Measurements from ENCODE around the gene TTLL11. TPM values are rescaled to one million over a fixed set of nuclear protein-coding genes. Genes with fewer than 3 reads are reported as not detected.

TTLL11 gene
- total and polyA plus RNA-seq, 9 donors, result 14.2 to 29.3 (median 20.1) TPM

DNA sequence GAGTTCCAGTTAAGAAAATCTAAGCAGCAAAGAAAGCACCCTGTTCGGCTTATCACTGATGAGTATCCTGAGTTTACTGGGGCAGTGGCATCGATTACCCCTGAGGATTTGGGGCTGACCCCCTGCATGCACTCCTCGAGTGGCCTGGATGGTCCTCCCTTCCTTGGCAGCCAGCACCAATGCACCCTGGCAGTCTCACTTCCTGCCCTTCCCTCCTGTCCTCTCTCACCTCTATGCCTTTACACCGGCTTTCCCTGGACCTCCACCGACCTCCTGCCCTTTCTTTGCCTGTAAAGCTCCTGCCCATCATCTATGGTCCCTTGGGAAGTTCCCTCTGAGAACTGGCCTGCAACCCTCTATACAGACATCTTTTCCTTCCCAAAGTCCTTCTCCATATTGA is 97.1 kb downstream of the TTLL11 start:
- H3K4me3 ChIP-seq (ENCODE audit: low read length), result no peak overlapping the region
- peaks cover 18% of the 10 kb centered on the region for H3K4me1 ChIP-seq (ENCODE audit: control insufficient read depth, insufficient read depth, low read length)
- H3K9me3 ChIP-seq (replicated peaks; ENCODE audit: control insufficient read depth, low read depth, low read length), result no peaks in the 10 kb centered on the region
- H3K27me3 ChIP-seq (ENCODE audit: control insufficient read depth, insufficient read depth, low read length), result no peaks in the 10 kb centered on the region
- H3K27ac ChIP-seq (ENCODE audit: low read length), result no peak overlapping the region
- no peaks in the 10 kb centered on the region for H3K36me3 ChIP-seq (ENCODE audit: control insufficient read depth, insufficient read depth, low read length)
- no peak for DNase-seq
- WGBS (ENCODE audit: insufficient coverage), result 75% methylated on average over 5 of the region's 5 CpGs

DNA sequence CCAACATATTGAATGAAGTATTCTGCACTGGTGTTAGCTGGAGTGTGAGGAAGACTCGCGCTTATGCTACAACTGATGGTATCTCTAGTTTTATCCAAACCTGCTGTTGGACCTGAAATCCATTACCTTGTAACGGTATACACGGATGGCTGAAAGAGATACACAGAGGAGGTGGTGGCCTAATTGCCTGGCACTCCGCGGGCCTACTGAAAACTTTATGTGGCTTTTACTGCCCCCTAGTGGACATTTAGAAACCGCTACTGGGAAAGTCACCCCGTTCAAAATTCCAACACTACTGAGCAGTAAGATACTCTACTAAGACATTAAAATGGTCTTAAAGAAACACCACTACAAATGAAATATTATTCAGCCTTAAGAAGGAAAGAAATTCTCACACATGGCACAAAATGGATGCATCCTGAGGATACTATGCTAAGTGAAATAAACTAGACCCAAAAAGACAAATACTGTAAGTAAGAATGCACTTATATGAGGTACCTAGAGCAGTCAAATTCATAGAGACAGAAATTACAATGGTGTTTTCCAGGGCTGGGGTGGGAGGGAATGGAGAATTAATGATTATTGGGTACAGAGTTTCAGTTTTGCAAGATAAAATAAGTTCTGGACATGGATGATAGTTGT is 100.4 kb downstream of the TTLL11 start:
- H3K27me3 ChIP-seq (ENCODE audit: control insufficient read depth, insufficient read depth, low read length), result no peaks in the 10 kb centered on the region
- no peak overlapping the region for H3K27ac ChIP-seq (ENCODE audit: low read length)
- no peak overlapping the region for H3K4me3 ChIP-seq (ENCODE audit: low read length)
- H3K36me3 ChIP-seq (ENCODE audit: control insufficient read depth, insufficient read depth, low read length), result peaks cover 11% of the 10 kb centered on the region
- WGBS (ENCODE audit: insufficient coverage), result no CpG with 5 or more reads among the region's 8 CpGs
- DNase-seq, result peak; percentile 87
- peaks cover 16% of the 10 kb centered on the region for H3K4me1 ChIP-seq (ENCODE audit: control insufficient read depth, insufficient read depth, low read length)
- H3K9me3 ChIP-seq (replicated peaks; ENCODE audit: control insufficient read depth, low read depth, low read length), result no peaks in the 10 kb centered on the region

DNA sequence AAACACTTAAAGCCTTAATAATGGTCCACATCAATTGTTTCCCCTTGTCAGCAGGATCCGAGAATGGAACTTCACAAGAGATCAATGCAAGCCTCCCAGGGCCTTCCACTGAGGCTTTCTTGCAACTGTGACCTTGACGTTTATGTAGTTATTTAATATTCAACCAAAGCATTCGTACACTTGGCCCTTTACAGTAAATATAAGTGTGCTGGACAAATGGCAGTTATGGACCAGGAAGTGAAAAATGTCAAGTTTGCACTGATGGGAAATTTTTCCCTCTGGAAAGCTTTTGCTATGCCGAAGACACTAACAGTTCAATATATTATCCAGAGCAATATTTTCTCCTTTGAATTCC is 101.8 kb downstream of the TTLL11 start:
- no peak for DNase-seq
- no peak overlapping the region for H3K27ac ChIP-seq (ENCODE audit: low read length)
- peaks cover 15% of the 10 kb centered on the region for H3K36me3 ChIP-seq (ENCODE audit: control insufficient read depth, insufficient read depth, low read length)
- no peaks in the 10 kb centered on the region for H3K9me3 ChIP-seq (replicated peaks; ENCODE audit: control insufficient read depth, low read depth, low read length)
- no peaks in the 10 kb centered on the region for H3K27me3 ChIP-seq (ENCODE audit: control insufficient read depth, insufficient read depth, low read length)
- no CpG with 5 or more reads among the region's 4 CpGs for WGBS (ENCODE audit: insufficient coverage)
- no peak overlapping the region for H3K4me3 ChIP-seq (ENCODE audit: low read length)
- H3K4me1 ChIP-seq (ENCODE audit: control insufficient read depth, insufficient read depth, low read length), result peaks cover 9% of the 10 kb centered on the region

DNA sequence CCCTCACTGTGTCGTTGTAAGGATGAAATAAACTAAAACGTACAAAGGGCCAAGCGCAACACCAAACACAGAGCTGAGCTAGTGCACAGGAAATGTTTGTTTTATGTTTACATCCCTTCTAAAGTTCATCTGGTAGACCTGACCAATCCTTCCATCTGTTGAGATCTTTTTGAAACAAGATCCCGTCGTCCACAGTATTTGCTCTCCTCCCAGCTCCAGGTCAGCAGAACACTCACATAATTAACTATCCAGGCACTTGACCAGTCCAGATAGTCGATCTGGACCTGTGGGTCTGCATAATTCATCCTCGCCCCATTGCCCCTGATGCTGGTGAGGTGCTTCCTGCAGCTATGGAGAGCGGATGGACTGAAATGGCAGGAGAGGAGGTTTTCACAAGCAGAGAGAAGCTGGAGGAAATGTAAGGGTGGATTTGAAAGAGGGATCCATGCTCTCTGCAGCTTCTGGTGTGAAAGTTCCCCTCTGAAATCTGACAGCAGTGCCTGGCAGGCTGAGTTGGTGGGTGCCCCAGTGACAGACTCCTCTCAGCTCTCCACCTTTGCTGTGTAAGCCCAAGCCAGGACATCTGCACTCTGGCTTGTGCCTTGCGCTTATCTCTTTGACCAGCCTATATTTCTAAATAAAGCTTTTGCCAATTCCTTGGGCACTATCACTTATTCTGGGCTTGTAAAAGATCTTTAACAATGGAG is 102.4 kb downstream of the TTLL11 start:
- WGBS (ENCODE audit: insufficient coverage), result 88% methylated on average over 1 of the region's 9 CpGs
- no peak for DNase-seq
- Histone ChIP-seq H3K36me3 (ENCODE audit: control insufficient read depth, insufficient read depth, low read length) (peaks cover 17% of the 10 kb centered on the region), H3K27me3 (ENCODE audit: control insufficient read depth, insufficient read depth, low read length) (no peaks in the 10 kb centered on the region), H3K27ac (ENCODE audit: low read length) (no peak overlapping the region), H3K4me1 (ENCODE audit: control insufficient read depth, insufficient read depth, low read length) (peaks cover 14% of the 10 kb centered on the region), H3K4me3 (ENCODE audit: low read length) (no peak overlapping the region), H3K9me3 (replicated peaks; ENCODE audit: control insufficient read depth, low read depth, low read length) (no peaks in the 10 kb centered on the region)

DNA sequence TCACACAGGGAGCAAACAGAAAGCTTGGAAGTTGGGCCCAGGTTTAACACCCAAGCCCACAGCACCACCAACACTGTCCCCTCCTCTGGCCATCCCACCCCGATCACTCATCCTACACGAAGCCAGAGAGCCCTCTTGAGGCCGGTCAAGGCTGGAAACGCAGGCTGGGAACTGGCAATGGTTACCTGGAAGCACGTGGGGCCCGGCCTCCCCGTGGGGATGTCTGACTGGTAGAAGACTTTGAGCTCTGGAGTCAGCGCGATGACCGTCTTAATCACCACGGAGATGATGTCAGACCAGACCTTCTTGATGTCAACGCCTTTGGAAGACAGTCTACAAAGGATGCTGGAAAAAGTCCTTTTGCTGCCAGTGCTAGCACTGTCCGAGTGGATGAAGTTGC is 104.1 kb downstream of the TTLL11 start:
- peaks cover 14% of the 10 kb centered on the region for H3K4me1 ChIP-seq (ENCODE audit: control insufficient read depth, insufficient read depth, low read length)
- DNase-seq, result no peak
- 25% methylated on average over 10 of the region's 13 CpGs for WGBS (ENCODE audit: insufficient coverage)
- no peak overlapping the region for H3K4me3 ChIP-seq (ENCODE audit: low read length)
- no peaks in the 10 kb centered on the region for H3K9me3 ChIP-seq (replicated peaks; ENCODE audit: control insufficient read depth, low read depth, low read length)
- H3K27me3 ChIP-seq (ENCODE audit: control insufficient read depth, insufficient read depth, low read length), result no peaks in the 10 kb centered on the region
- peaks cover 17% of the 10 kb centered on the region for H3K36me3 ChIP-seq (ENCODE audit: control insufficient read depth, insufficient read depth, low read length)
- no peak overlapping the region for H3K27ac ChIP-seq (ENCODE audit: low read length)

DNA sequence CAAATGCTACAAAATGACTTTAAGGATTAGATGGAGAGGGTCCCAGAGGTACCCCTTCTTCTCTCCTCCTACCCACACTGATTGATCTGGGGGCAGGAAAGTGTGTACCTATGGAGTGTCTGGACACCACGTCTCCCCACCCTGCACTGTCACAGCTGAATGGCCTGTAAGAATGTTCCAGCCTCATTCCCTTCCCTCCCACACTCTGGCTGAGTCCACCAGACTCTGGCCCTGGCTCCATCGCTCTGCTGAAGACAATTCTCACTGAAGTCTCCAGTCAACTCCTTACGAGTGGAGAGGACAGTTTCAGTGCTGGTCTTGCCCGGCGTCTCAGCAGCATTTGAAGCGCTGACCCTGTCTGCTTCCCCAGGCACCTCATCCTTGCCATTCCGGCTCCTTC is 105.8 kb downstream of the TTLL11 start:
- Histone ChIP-seq H3K4me3 (ENCODE audit: low read length) (no peak overlapping the region), H3K9me3 (replicated peaks; ENCODE audit: control insufficient read depth, low read depth, low read length) (no peaks in the 10 kb centered on the region), H3K4me1 (ENCODE audit: control insufficient read depth, insufficient read depth, low read length) (peaks cover 11% of the 10 kb centered on the region), H3K27me3 (ENCODE audit: control insufficient read depth, insufficient read depth, low read length) (no peaks in the 10 kb centered on the region), H3K36me3 (ENCODE audit: control insufficient read depth, insufficient read depth, low read length) (peaks cover 23% of the 10 kb centered on the region), H3K27ac (ENCODE audit: low read length) (no peak overlapping the region)
- DNase-seq, result no peak
- 81% methylated on average over 6 of the region's 7 CpGs for WGBS (ENCODE audit: insufficient coverage)

DNA sequence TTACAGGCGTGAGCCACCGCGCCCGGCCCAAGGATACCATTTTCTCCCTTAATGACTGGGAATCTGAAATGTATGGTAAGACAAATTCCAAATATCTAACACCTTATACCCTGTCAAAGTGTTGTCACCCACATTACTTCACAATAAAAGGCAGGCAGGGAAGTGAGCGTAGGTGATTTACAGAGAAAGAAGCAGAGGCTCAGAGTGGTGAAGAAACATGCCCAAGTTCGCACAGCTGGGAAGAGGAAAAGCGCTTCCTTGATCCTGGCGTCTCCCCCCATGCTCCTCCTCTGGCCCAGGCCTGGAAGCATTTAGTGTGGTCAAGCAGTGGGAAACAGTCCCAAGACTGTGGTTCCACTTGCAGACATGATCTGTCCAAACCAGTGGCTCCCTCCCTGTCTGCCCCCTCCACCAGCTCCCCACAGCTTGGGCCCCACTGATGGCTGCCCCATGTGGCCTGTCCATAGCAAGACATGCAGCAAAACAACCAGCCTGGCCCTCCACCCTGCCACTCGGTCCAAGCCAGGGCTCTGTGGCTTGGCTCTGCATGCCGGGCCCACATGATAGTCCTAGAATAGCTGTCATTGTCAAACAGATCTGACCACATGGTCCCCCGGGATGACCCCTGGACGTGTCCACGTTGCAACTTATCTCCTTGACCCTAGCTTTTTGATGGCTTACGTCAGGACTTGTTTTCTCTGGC is 107.2 kb downstream of the TTLL11 start:
- DNase-seq, result no peak
- H3K4me3 ChIP-seq (ENCODE audit: low read length), result no peak overlapping the region
- WGBS (ENCODE audit: insufficient coverage), result 72% methylated on average over 7 of the region's 14 CpGs
- no peak overlapping the region for H3K27ac ChIP-seq (ENCODE audit: low read length)
- no peaks in the 10 kb centered on the region for H3K27me3 ChIP-seq (ENCODE audit: control insufficient read depth, insufficient read depth, low read length)
- H3K4me1 ChIP-seq (ENCODE audit: control insufficient read depth, insufficient read depth, low read length), result peaks cover 9% of the 10 kb centered on the region
- H3K9me3 ChIP-seq (replicated peaks; ENCODE audit: control insufficient read depth, low read depth, low read length), result peaks cover 4% of the 10 kb centered on the region
- peaks cover 23% of the 10 kb centered on the region for H3K36me3 ChIP-seq (ENCODE audit: control insufficient read depth, insufficient read depth, low read length)

DNA sequence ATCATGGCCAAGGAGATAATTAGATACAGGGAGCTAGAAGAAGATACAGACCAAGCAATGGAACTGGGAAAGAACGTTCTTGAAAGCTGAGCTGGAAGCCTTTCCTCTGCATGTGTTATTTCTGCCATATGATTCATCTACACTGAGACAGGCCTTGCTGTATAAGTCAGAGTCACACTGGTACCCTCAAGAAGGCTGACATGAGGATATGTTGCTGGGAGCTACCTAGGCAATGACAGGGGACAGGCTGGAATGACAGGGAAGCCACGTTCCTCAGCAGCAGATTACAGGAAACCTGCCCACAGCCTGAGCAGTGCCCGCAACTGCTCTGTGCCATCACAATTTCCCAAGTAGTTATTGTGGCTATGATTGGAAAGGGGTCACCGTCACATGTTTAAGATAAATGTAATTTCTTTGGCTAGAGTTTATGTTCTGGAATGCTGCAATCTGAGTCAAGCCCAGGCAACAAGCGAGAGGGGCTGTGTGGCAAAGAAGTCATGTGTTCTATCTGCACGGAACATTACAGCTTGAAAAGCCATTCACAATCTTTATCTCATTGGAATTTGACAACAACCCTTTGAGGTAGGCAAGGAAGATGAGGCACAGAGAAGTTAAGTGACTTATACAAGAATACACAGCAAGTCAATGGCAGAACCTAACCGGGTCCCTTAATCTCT is 108.2 kb downstream of the TTLL11 start:
- WGBS (ENCODE audit: insufficient coverage), result 68% methylated on average over 4 of the region's 7 CpGs
- Histone ChIP-seq H3K9me3 (replicated peaks; ENCODE audit: control insufficient read depth, low read depth, low read length) (peaks cover 4% of the 10 kb centered on the region), H3K27me3 (ENCODE audit: control insufficient read depth, insufficient read depth, low read length) (no peaks in the 10 kb centered on the region), H3K4me1 (ENCODE audit: control insufficient read depth, insufficient read depth, low read length) (peaks cover 6% of the 10 kb centered on the region), H3K4me3 (ENCODE audit: low read length) (no peak overlapping the region), H3K36me3 (ENCODE audit: control insufficient read depth, insufficient read depth, low read length) (peaks cover 23% of the 10 kb centered on the region), H3K27ac (ENCODE audit: low read length) (no peak overlapping the region)
- peak; percentile 44 for DNase-seq

DNA sequence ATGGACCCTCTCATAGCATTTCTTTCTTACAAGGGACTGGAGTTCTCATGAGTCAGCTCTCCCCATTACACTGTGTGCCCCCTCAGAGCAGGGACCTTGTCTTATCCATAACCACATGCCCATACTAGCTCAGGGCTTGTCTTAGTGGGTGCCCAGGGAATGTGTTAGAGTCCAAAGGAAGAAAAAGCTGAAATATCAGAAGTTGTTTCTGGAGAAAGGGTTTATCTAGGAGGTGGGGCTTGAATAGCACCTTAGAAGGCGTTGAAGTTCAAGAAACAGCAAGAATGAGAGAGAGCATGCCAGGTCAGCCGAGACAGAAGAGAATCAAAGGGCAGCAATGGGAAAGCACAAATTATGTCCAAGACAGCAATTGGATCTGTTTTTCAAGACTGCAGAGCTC is 109.4 kb downstream of the TTLL11 start:
- Histone ChIP-seq H3K4me1 (ENCODE audit: control insufficient read depth, insufficient read depth, low read length) (peaks cover 6% of the 10 kb centered on the region), H3K4me3 (ENCODE audit: low read length) (no peak overlapping the region), H3K9me3 (replicated peaks; ENCODE audit: control insufficient read depth, low read depth, low read length) (peaks cover 4% of the 10 kb centered on the region), H3K27me3 (ENCODE audit: control insufficient read depth, insufficient read depth, low read length) (no peaks in the 10 kb centered on the region), H3K27ac (ENCODE audit: low read length) (no peak overlapping the region), H3K36me3 (ENCODE audit: control insufficient read depth, insufficient read depth, low read length) (peaks cover 16% of the 10 kb centered on the region)
- 93% methylated on average over 2 of the region's 2 CpGs for WGBS (ENCODE audit: insufficient coverage)
- no peak for DNase-seq
